Tibial artery (tissue), 4 donors: ENCODE results near the gene GHRL.
"Not testable (repeated sequence)": the region's sequence is repeated elsewhere in the genome, so short reads cannot be mapped to it uniquely, and the experiment has no call there.

Experiments
- DNase-seq, 2 donors: peaks; one replicate each; pipeline ENCODE4 v3.0.0-alpha.2; 2019
- H3K27ac ChIP-seq, 2 donors: fragments of 200-600 bp; sonication (generic) in 1 of 2; 1 replicate in 1 of 2; 2 replicates in 1 of 2; pipeline ENCODE4 v1.5.1; 2018 to 2019; ENCODE audit warnings: mild to moderate bottlenecking in 1 of 2
- H3K27me3 ChIP-seq, 2 donors: fragments of 200-600 bp; sonication (generic) in 1 of 2; one replicate each; pipeline versions ENCODE4 v1.5.1 to v1.6.0; 2016 to 2019
- H3K36me3 ChIP-seq, 3 donors: fragments of 200-600 bp; sonication (generic) in 2 of 3; one replicate each; pipeline ENCODE4 v1.5.1; 2016 to 2019; ENCODE audit warnings: mild to moderate bottlenecking in 2 of 3
- H3K4me1 ChIP-seq, 4 donors: fragments of 200-600 bp; sonication (generic) in 2 of 4; 1 replicate in 3 of 4; 2 replicates in 1 of 4; pipeline ENCODE4 v1.5.1; 2016 to 2019
- H3K4me3 ChIP-seq, 2 donors: fragments of 200-600 bp; sonication (generic) in 1 of 2; 1 replicate in 1 of 2; 2 replicates in 1 of 2; pipeline ENCODE4 v1.5.1; 2018 to 2019; ENCODE audit warnings: mild to moderate bottlenecking in 2 of 2
- H3K9me3 ChIP-seq, 3 donors: fragments of 200-600 bp; sonication (generic) in 1 of 3; one replicate each; pipeline ENCODE4 v1.5.1; 2016 to 2019
- CTCF ChIP-seq, 2 experiments: fragments of 200-600 bp in 1 of 2; fragments of 450-650 bp in 1 of 2; IDR thresholded peaks; one replicate each; pipeline ENCODE4 v1.5.1; 2017 to 2019; ENCODE audit warnings: antibody characterized with exemption in 2 of 2, mild to moderate bottlenecking in 1 of 2, moderate library complexity in 1 of 2
- intact Hi-C: fragments of 100-400 bp; cut with DNase I; formaldehyde crosslinking; loops from one replicate; pipeline ENCODE4 v1.15.0; 2023; ENCODE audit warnings: low total_unique reads

The GHRL gene

GRCh38 chr3:10299175-10299574 is 6.4 kb upstream of the GHRL start:
- intact Hi-C loops, result no loop called here
- Histone ChIP-seq H3K27me3 (no peaks in the 10 kb centered on the region), H3K4me3 (no peak overlapping the region), H3K36me3 (peaks cover 52 to 76% (median 52%) of the 10 kb centered on the region in 3 donors), H3K27ac (no peak overlapping the region), H3K4me1 (no peaks in the 10 kb centered on the region), H3K9me3 (no peaks in the 10 kb centered on the region)
- no peak for DNase-seq
- TF ChIP-seq CTCF (IDR thresholded peaks at IDR 0.05), result no peak

GRCh38 chr3:10298064-10298463 is 5.3 kb upstream of the GHRL start:
- DNase-seq, intact Hi-C loops, H3K4me1 ChIP-seq, H3K27ac ChIP-seq, H3K27me3 ChIP-seq, H3K9me3 ChIP-seq, H3K4me3 ChIP-seq: not testable (repeated sequence)
- peaks cover 41 to 75% (median 41%) of the 10 kb centered on the region in 3 donors for H3K36me3 ChIP-seq

- H3K36me3 ChIP-seq, result peaks cover 10 to 74% (median 16%) of the 10 kb centered on the region in 3 donors
- intact Hi-C loops, result no loop called here
Measured at GRCh38 chr3:10294030-10294586, 1.4 kb upstream of the GHRL start.

GRCh38 chr3:10291641-10292040 is 1.1 kb downstream of the GHRL start:
- Histone ChIP-seq H3K27me3 (no peaks in the 10 kb centered on the region), H3K4me1 (no peaks in the 10 kb centered on the region), H3K9me3 (no peaks in the 10 kb centered on the region), H3K36me3 (peaks cover 9 to 93% (median 24%) of the 10 kb centered on the region in 3 donors), H3K27ac (no peak overlapping the region), H3K4me3 (no peak overlapping the region)
- no peak for TF ChIP-seq CTCF (IDR thresholded peaks at IDR 0.05)
- DNase-seq, result no peak
- intact Hi-C loops, result no loop called here

More at GRCh38 chr3:10294030-10294586, 1.4 kb upstream of the GHRL start:
- Histone ChIP-seq H3K27me3 (no peaks in the 10 kb centered on the region), H3K9me3 (no peaks in the 10 kb centered on the region), H3K27ac (no peak overlapping the region), H3K4me1 (no peaks in the 10 kb centered on the region), H3K4me3 (no peak overlapping the region)
- TF ChIP-seq CTCF (IDR thresholded peaks at IDR 0.05), result no peak
- DNase-seq, result no peak

- Histone ChIP-seq H3K27me3 (no peaks in the 10 kb centered on the region), H3K4me1 (no peaks in the 10 kb centered on the region), H3K36me3 (peaks cover 4 to 94% (median 26%) of the 10 kb centered on the region in 3 donors), H3K27ac (no peak overlapping the region), H3K4me3 (no peak overlapping the region), H3K9me3 (no peaks in the 10 kb centered on the region)
- no peak for TF ChIP-seq CTCF (IDR thresholded peaks at IDR 0.05)
- no peak for DNase-seq
- intact Hi-C loops, result no loop called here
Measured at GRCh38 chr3:10290481-10291176, 2.1 kb downstream of the GHRL start.

- intact Hi-C loops, result no loop called here
- no peak for TF ChIP-seq CTCF (IDR thresholded peaks at IDR 0.05)
- H3K4me1 ChIP-seq, result no peaks in the 10 kb centered on the region
- H3K27me3 ChIP-seq, result no peaks in the 10 kb centered on the region
- no peak overlapping the region for H3K4me3 ChIP-seq
- no peaks in the 10 kb centered on the region for H3K9me3 ChIP-seq
- no peak for DNase-seq
- H3K36me3 ChIP-seq, result peaks cover 3 to 90% (median 29%) of the 10 kb centered on the region in 3 donors
- H3K27ac ChIP-seq, result no peak overlapping the region
Measured at GRCh38 chr3:10289787-10290355, 2.9 kb downstream of the GHRL start.
